Ectodermal cell (in vitro differentiated cells): ENCODE data around the gene SLC16A6.

ENCODE experiments used
- H3K27ac ChIP-seq: 2 replicates; pipeline ENCODE4 v1.7.0; 2013; ENCODE audit warnings: mild to moderate bottlenecking, low read depth, low read length; ENCODE audit not compliant: insufficient read depth, poor library complexity, severe bottlenecking
- H3K27me3 ChIP-seq: 2 replicates; pipeline ENCODE4 v1.7.0; 2013; ENCODE audit warnings: mild to moderate bottlenecking, low read length; ENCODE audit not compliant: insufficient read depth, control insufficient read depth, poor library complexity, severe bottlenecking
- H3K36me3 ChIP-seq: one replicate; pipeline ENCODE4 v1.7.0; 2013; ENCODE audit warnings: low read length; ENCODE audit not compliant: control insufficient read depth, insufficient read depth
- H3K4me1 ChIP-seq: one replicate; pipeline ENCODE4 v1.7.0; 2013; ENCODE audit warnings: low read length; ENCODE audit not compliant: control insufficient read depth, insufficient read depth
- H3K4me3 ChIP-seq: 2 replicates; pipeline ENCODE4 v1.7.0; 2013; ENCODE audit warnings: low read depth, low read length, control low read depth; ENCODE audit not compliant: insufficient read depth
- H3K9me3 ChIP-seq: 2 replicates; pipeline ENCODE4 v1.7.0; 2013; ENCODE audit warnings: mild to moderate bottlenecking, low read length, moderate library complexity; ENCODE audit not compliant: control insufficient read depth
- WGBS, 2 experiments: methylation state at CpG; one replicate each; pipeline ENCODE4 v1.1.7; 2013; ENCODE audit warnings: missing lambda C conversion rate in 2 of 2; 5-methylcytosine and 5-hydroxymethylcytosine counted together

Gene SLC16A6

GRCh38 chr17:68301438-68301959 lies 10.6 kb upstream of the SLC16A6 start:
- Histone ChIP-seq H3K27me3 (no peaks in the 10 kb centered on the region), H3K4me1 (peaks cover 16% of the 10 kb centered on the region), H3K36me3 (no peaks in the 10 kb centered on the region), H3K9me3 (no peaks in the 10 kb centered on the region), H3K4me3 (no peak overlapping the region), H3K27ac (peak overlapping the region; percentile 36)
- WGBS, 2 experiments, result 47 to 56% methylated on average over 9 of the region's 9 CpGs

- no peaks in the 10 kb centered on the region for H3K27me3 ChIP-seq
- WGBS, 2 experiments, result 94 to 97% methylated on average over 3 of the region's 3 CpGs
- H3K9me3 ChIP-seq, result no peaks in the 10 kb centered on the region
- no peak overlapping the region for H3K27ac ChIP-seq
- H3K4me1 ChIP-seq, result peaks cover 20% of the 10 kb centered on the region
- no peak overlapping the region for H3K4me3 ChIP-seq
- no peaks in the 10 kb centered on the region for H3K36me3 ChIP-seq
Measured at GRCh38 chr17:68299817-68300216, 8.9 kb upstream of the SLC16A6 start.

GRCh38 chr17:68298601-68299000 lies 7.7 kb upstream of the SLC16A6 start:
- Histone ChIP-seq H3K27ac (no peak overlapping the region), H3K4me3 (no peak overlapping the region), H3K4me1 (peaks cover 28% of the 10 kb centered on the region), H3K9me3 (no peaks in the 10 kb centered on the region), H3K36me3 (no peaks in the 10 kb centered on the region), H3K27me3 (peaks cover under 1% of the 10 kb centered on the region)

GRCh38 chr17:68297195-68297594 lies 6.3 kb upstream of the SLC16A6 start:
- H3K9me3 ChIP-seq, result no peaks in the 10 kb centered on the region

GRCh38 chr17:68296217-68297191 lies 5.6 kb upstream of the SLC16A6 start:
- Histone ChIP-seq H3K27ac (no peak overlapping the region), H3K4me3 (no peak overlapping the region), H3K36me3 (no peaks in the 10 kb centered on the region), H3K27me3 (peaks cover 21% of the 10 kb centered on the region), H3K4me1 (peaks cover 21% of the 10 kb centered on the region), H3K9me3 (no peaks in the 10 kb centered on the region)
- WGBS, 2 experiments, result 87 to 89% methylated on average over 18 of the region's 18 CpGs

More at GRCh38 chr17:68297195-68297594, 6.3 kb upstream of the SLC16A6 start:
- 90 to 95% methylated on average over 4 of the region's 4 CpGs for WGBS, 2 experiments
- Histone ChIP-seq H3K36me3 (no peaks in the 10 kb centered on the region), H3K27ac (no peak overlapping the region), H3K27me3 (peaks cover 14% of the 10 kb centered on the region), H3K4me3 (no peak overlapping the region), H3K4me1 (peaks cover 28% of the 10 kb centered on the region)

GRCh38 chr17:68295086-68295485 lies 4.2 kb upstream of the SLC16A6 start:
- Histone ChIP-seq H3K36me3 (no peaks in the 10 kb centered on the region), H3K4me3 (no peak overlapping the region), H3K27me3 (peaks cover 33% of the 10 kb centered on the region), H3K4me1 (peaks cover 21% of the 10 kb centered on the region), H3K9me3 (no peaks in the 10 kb centered on the region), H3K27ac (no peak overlapping the region)
- 90 to 92% methylated on average over 7 of the region's 7 CpGs for WGBS, 2 experiments

- no peaks in the 10 kb centered on the region for H3K9me3 ChIP-seq
- H3K36me3 ChIP-seq, result no peaks in the 10 kb centered on the region
- peaks cover 38% of the 10 kb centered on the region for H3K27me3 ChIP-seq
- no peak overlapping the region for H3K27ac ChIP-seq
- 91 to 95% methylated on average over 4 of the region's 4 CpGs for WGBS, 2 experiments
- no peak overlapping the region for H3K4me3 ChIP-seq
- peaks cover 24% of the 10 kb centered on the region for H3K4me1 ChIP-seq
Measured at GRCh38 chr17:68294617-68295016, 3.7 kb upstream of the SLC16A6 start.

GRCh38 chr17:68294196-68294555 lies 3.2 kb upstream of the SLC16A6 start:
- Histone ChIP-seq H3K27ac (no peak overlapping the region), H3K4me3 (no peak overlapping the region), H3K4me1 (peaks cover 24% of the 10 kb centered on the region), H3K36me3 (no peaks in the 10 kb centered on the region), H3K27me3 (peaks cover 42% of the 10 kb centered on the region), H3K9me3 (no peaks in the 10 kb centered on the region)
- WGBS, 2 experiments, result 32 to 36% methylated on average over 3 of the region's 3 CpGs

GRCh38 chr17:68293490-68294195 lies 2.7 kb upstream of the SLC16A6 start:
- Histone ChIP-seq H3K27me3 (peaks cover 47% of the 10 kb centered on the region), H3K4me3 (no peak overlapping the region), H3K36me3 (no peaks in the 10 kb centered on the region), H3K9me3 (no peaks in the 10 kb centered on the region), H3K4me1 (peaks cover 24% of the 10 kb centered on the region), H3K27ac (no peak overlapping the region)
- WGBS, 2 experiments, result 60 to 70% methylated on average over 6 of the region's 6 CpGs

- H3K27me3 ChIP-seq, result peaks cover 52% of the 10 kb centered on the region
Measured at GRCh38 chr17:68292689-68293040, 1.7 kb upstream of the SLC16A6 start.

More at GRCh38 chr17:68292689-68293040, 1.7 kb upstream of the SLC16A6 start:
- 38 to 39% methylated on average over 9 of the region's 9 CpGs for WGBS, 2 experiments
- Histone ChIP-seq H3K4me3 (peak overlapping the region; percentile 79), H3K27ac (no peak overlapping the region), H3K4me1 (peaks cover 24% of the 10 kb centered on the region), H3K36me3 (no peaks in the 10 kb centered on the region), H3K9me3 (no peaks in the 10 kb centered on the region)
